HEK293 (cell line): Measurements from ENCODE around the gene PIGR.

ENCODE experiments used
- CTCF ChIA-PET: fragments of 350-600 bp; formaldehyde crosslinking; extraction: SDS; loops from one replicate; lab custom pipeline; 2021; ENCODE audit warnings: antibody characterized with exemption; lab: Yijun Ruan, JAX
- POLR2A ChIA-PET: fragments of 300-600 bp; formaldehyde crosslinking; extraction: SDS; loops from one replicate; lab custom pipeline; 2020; ENCODE audit warnings: antibody characterized with exemption, inconsistent platforms; lab: Yijun Ruan, JAX
- H3K27ac ChIP-seq: fragments of 200-500 bp; sonication (Bioruptor generic); 2 replicates; pipeline ENCODE4 v1.5.1; 2014; ENCODE audit warnings: low read depth, low read length, control low read depth, inconsistent platforms; ENCODE audit errors: extremely low read depth
- H3K36me3 ChIP-seq, 2 experiments: fragments of 200-500 bp in 1 of 2; sonication (Bioruptor generic) in 1 of 2; 1 replicate in 1 of 2; 2 replicates in 1 of 2; pipeline ENCODE4 v1.5.1; 2014 to 2017; ENCODE audit warnings: inconsistent platforms in 2 of 2, low read length in 2 of 2; ENCODE audit not compliant: control insufficient read depth in 2 of 2, insufficient read depth in 1 of 2
- H3K4me1 ChIP-seq: fragments of 200-500 bp; sonication (Bioruptor generic); 2 replicates; pipeline ENCODE4 v1.5.1; 2014; ENCODE audit warnings: mild to moderate bottlenecking, low read length, inconsistent platforms; ENCODE audit not compliant: control insufficient read depth, insufficient read depth
- H3K4me3 ChIP-seq: 2 replicates; pipeline ENCODE4 v1.5.1; 2011; ENCODE audit warnings: low read depth, mild to moderate bottlenecking, control low read depth, low read length, moderate library complexity
- H3K9me3 ChIP-seq: fragments of 200-500 bp; sonication (Bioruptor generic); 2 replicates; pipeline ENCODE4 v1.5.1; 2014; ENCODE audit warnings: low read depth, low read length, inconsistent platforms; ENCODE audit not compliant: control insufficient read depth, insufficient read depth
- GLIS2 ChIP-seq: fragments of 450-650 bp; formaldehyde crosslinking; IDR thresholded peaks from 2 replicates; pipeline ENCODE4 v1.5.1; 2016; ENCODE audit warnings: missing biosample characterization, missing genetic modification characterization
- PBX3 ChIP-seq: sonication (generic); formaldehyde crosslinking; IDR thresholded peaks from 2 replicates; pipeline ENCODE4 v1.8.1; 2022; ENCODE audit warnings: mild to moderate bottlenecking, moderate library complexity, missing genetic modification reagents
- TRIM28 ChIP-seq: IDR thresholded peaks from 2 replicates; pipeline ENCODE4 v1.6.1; 2011; ENCODE audit warnings: low read length, control low read depth, borderline replicate concordance
- ZBTB48 ChIP-seq: fragments of 450-650 bp; formaldehyde crosslinking; IDR thresholded peaks from 2 replicates; pipeline ENCODE4 v1.5.1; 2016; ENCODE audit warnings: missing biosample characterization, missing genetic modification characterization
- ZBTB6 ChIP-seq: fragments of 450-650 bp; formaldehyde crosslinking; IDR thresholded peaks from 2 replicates; pipeline ENCODE4 v1.5.1; 2017; ENCODE audit warnings: missing biosample characterization, missing genetic modification characterization
- ZEB2 ChIP-seq: fragments of 450-650 bp; formaldehyde crosslinking; IDR thresholded peaks from 2 replicates; pipeline ENCODE4 v1.5.1; 2016; ENCODE audit warnings: missing biosample characterization, missing genetic modification characterization
- ZNF155 ChIP-seq: fragments of 450-650 bp; formaldehyde crosslinking; IDR thresholded peaks from 2 replicates; pipeline ENCODE4 v1.5.1; 2016; ENCODE audit warnings: missing biosample characterization, missing genetic modification characterization
- ZNF223 ChIP-seq: fragments of 450-650 bp; formaldehyde crosslinking; IDR thresholded peaks from 2 replicates; pipeline ENCODE4 v1.5.1; 2016; ENCODE audit warnings: missing biosample characterization, missing genetic modification characterization
- ZNF24 ChIP-seq: fragments of 450-650 bp; formaldehyde crosslinking; IDR thresholded peaks from 2 replicates; pipeline ENCODE4 v1.5.1; 2016; ENCODE audit warnings: missing biosample characterization, missing genetic modification characterization
- ZNF248 ChIP-seq: fragments of 450-650 bp; formaldehyde crosslinking; IDR thresholded peaks from 2 replicates; pipeline ENCODE4 v1.5.1; 2017; ENCODE audit warnings: missing biosample characterization, missing genetic modification characterization
- ZNF391 ChIP-seq: fragments of 450-650 bp; formaldehyde crosslinking; IDR thresholded peaks from 2 replicates; pipeline ENCODE4 v1.5.1; 2016; ENCODE audit warnings: low read depth, missing biosample characterization, missing genetic modification characterization, borderline replicate concordance
- ZNF426 ChIP-seq: fragments of 450-650 bp; formaldehyde crosslinking; IDR thresholded peaks from 2 replicates; pipeline ENCODE4 v1.5.1; 2017; ENCODE audit warnings: missing biosample characterization, missing genetic modification characterization, mild to moderate bottlenecking, inconsistent platforms, moderate library complexity
- ZNF473 ChIP-seq: fragments of 450-650 bp; formaldehyde crosslinking; IDR thresholded peaks from 2 replicates; pipeline ENCODE4 v1.5.1; 2017; ENCODE audit warnings: missing biosample characterization, missing genetic modification characterization
- ZNF514 ChIP-seq: fragments of 450-650 bp; formaldehyde crosslinking; IDR thresholded peaks from 2 replicates; pipeline ENCODE4 v1.5.1; 2016; ENCODE audit warnings: missing biosample characterization, missing genetic modification characterization
- ZNF600 ChIP-seq: fragments of 450-650 bp; formaldehyde crosslinking; IDR thresholded peaks from 2 replicates; pipeline ENCODE4 v1.5.1; 2016; ENCODE audit warnings: missing biosample characterization, missing genetic modification characterization
- ZNF792 ChIP-seq: fragments of 450-650 bp; formaldehyde crosslinking; IDR thresholded peaks from 2 replicates; pipeline ENCODE4 v1.5.1; 2016; ENCODE audit warnings: missing biosample characterization, missing genetic modification characterization
- ZNF843 ChIP-seq: fragments of 450-650 bp; formaldehyde crosslinking; IDR thresholded peaks from 2 replicates; pipeline ENCODE4 v1.5.1; 2016; ENCODE audit warnings: missing biosample characterization, missing genetic modification characterization
- ZSCAN30 ChIP-seq: fragments of 450-650 bp; IDR thresholded peaks from 2 replicates; pipeline ENCODE4 v1.5.1; 2018; ENCODE audit warnings: missing biosample characterization, mild to moderate bottlenecking, missing genetic modification characterization, moderate library complexity
- TF ChIP-seq, protein P1 (sequence below): fragments of 450-650 bp; formaldehyde crosslinking; optimal IDR thresholded peaks from 2 replicates; pipeline ENCODE3; 2016; ENCODE audit warnings: missing biosample characterization, mild to moderate bottlenecking, missing genetic modification characterization
- TF ChIP-seq, protein P2 (sequence below): fragments of 450-650 bp; formaldehyde crosslinking; IDR thresholded peaks from 2 replicates; pipeline ENCODE4 v1.5.1; 2016; ENCODE audit warnings: missing biosample characterization, missing genetic modification characterization

Gene PIGR

GRCh38 chr1:206907304-206907991 is 38.8 kb downstream of the PIGR start:
- Histone ChIP-seq H3K36me3 (no peaks in the 10 kb centered on the region), H3K4me1 (no peaks in the 10 kb centered on the region), H3K27ac (no peak overlapping the region), H3K4me3 (no peak overlapping the region), H3K9me3 (no peaks in the 10 kb centered on the region)
- ChIA-PET CTCF (interaction anchor here (1.2 to 3.1 kb wide), 9 partner anchors 11 to 417 kb away, joined by 3 to 22 read pairs (median 13); partner anchors contain the start of genes IL20 and IL24), POLR2A (no interaction called here)
- TF ChIP-seq ZNF223 (tag by site-specific recombination) (no peak), ZBTB6 (tag by site-specific recombination) (no peak), ZNF155 (no peak), TRIM28 (no peak), ZNF792 (tag by site-specific recombination) (no peak), ZNF843 (tag by site-specific recombination) (no peak), ZNF514 (no peak), ZNF473 (tag by site-specific recombination) (no peak)

DNA sequence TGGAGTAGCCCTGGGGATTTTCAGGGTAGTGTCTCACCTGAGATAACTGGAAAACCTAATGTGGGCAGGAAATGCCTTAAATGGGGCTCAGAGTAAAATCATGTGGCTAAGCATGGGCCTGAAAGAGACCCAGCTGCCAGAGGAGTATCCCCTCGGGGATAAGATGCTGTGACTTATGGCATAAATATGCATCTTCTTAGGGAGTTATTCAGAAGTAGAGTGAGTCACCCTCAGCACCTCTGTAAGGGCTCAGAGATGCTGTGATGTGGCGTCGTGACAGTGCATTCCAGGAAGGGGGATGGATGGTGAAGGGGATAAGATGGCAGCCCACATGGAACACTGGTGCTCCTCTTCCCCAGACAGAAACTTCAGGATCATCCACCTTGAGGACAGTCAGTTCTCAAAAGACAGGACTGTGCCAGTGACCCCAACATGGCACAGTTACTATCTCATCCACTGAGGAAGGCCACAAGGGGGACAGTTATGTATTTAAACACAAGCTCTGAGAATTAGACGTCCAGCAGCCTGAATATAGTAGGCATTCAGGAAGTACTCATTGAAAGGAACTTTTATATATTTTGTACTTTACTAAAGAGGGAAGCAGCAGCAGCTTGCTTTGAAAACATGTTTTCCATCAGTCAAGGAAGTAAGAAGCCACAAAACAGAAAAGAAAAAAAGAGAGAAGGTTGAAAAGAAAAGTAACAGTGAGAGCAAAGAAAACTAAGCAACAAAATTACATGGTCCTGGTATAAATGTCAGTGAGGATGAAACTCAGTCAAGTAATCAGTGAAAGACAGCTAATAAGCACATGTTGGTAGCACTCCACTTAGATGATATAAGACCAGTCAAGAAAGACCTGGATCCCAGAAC is 40.7 kb downstream of the PIGR start:
- H3K36me3 ChIP-seq, result no peaks in the 10 kb centered on the region
- ChIA-PET POLR2A (no interaction called here), CTCF (interaction anchor here (0.7 to 2.8 kb wide), 6 partner anchors 10 to 400 kb away, joined by 3 to 13 read pairs (median 4); partner anchors contain the start of gene IL20)
- no peaks in the 10 kb centered on the region for H3K9me3 ChIP-seq
- no peaks in the 10 kb centered on the region for H3K4me1 ChIP-seq
- H3K4me3 ChIP-seq, result no peak overlapping the region
- no peak overlapping the region for H3K27ac ChIP-seq
- no peak for TF ChIP-seq ZNF248 (tag by site-specific recombination)
- no peak for TF ChIP-seq ZNF600
- no peak for TF ChIP-seq ZSCAN30
- TF ChIP-seq PBX3 (CRISPR knock-in tag), result no peak
- no peak for TF ChIP-seq ZBTB48 (tag by site-specific recombination)
- TF ChIP-seq ZNF391 (tag by site-specific recombination), result no peak
- TF ChIP-seq GLIS2, result no peak
- TF ChIP-seq, protein P1, sequence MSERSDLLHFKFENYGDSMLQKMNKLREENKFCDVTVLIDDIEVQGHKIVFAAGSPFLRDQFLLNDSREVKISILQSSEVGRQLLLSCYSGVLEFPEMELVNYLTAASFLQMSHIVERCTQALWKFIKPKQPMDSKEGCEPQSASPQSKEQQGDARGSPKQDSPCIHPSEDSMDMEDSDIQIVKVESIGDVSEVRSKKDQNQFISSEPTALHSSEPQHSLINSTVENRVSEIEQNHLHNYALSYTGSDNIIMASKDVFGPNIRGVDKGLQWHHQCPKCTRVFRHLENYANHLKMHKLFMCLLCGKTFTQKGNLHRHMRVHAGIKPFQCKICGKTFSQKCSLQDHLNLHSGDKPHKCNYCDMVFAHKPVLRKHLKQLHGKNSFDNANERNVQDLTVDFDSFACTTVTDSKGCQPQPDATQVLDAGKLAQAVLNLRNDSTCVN (tag by site-specific recombination), result no peak
- TF ChIP-seq ZNF24, result no peak
- TF ChIP-seq ZEB2, result no peak
- TF ChIP-seq, protein P2, sequence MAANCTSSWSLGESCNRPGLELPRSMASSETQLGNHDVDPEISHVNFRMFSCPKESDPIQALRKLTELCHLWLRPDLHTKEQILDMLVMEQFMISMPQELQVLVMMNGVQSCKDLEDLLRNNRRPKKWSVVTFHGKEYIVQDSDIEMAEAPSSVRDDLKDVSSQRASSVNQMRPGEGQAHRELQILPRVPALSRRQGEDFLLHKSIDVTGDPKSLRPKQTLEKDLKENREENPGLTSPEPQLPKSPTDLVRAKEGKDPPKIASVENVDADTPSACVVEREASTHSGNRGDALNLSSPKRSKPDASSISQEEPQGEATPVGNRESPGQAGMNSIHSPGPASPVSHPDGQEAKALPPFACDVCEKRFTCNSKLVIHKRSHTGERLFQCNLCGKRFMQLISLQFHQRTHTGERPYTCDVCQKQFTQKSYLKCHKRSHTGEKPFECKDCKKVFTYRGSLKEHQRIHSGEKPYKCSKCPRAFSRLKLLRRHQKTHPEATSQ (tag by site-specific recombination), result no peak
- no peak for TF ChIP-seq ZNF426
- TF ChIP-seq, all 188 proteins: peak for 0
